IPS-NIHi11 (cell line): ENCODE data around the gene CPNE6.

Source experiments
- DNase-seq: peaks from one replicate; pipeline ENCODE4 v3.0.0; 2012; ENCODE audit warnings: mixed read lengths, low spot score

The CPNE6 gene

GRCh38 chr14:24054646-24055045 is 16.7 kb upstream of the CPNE6 start:
- DNase-seq, result no peak

GRCh38 chr14:24055971-24056799 is 15.2 kb upstream of the CPNE6 start:
- no peak for DNase-seq

GRCh38 chr14:24056800-24057184 is 14.6 kb upstream of the CPNE6 start:
- DNase-seq, result no peak

- no peak for DNase-seq
These were observed 14.1 kb upstream of the CPNE6 start for GRCh38 chr14:24057271-24057670.

- no peak for DNase-seq
These were observed 13.5 kb upstream of the CPNE6 start for GRCh38 chr14:24057867-24058259.

- peak; percentile 71 for DNase-seq
These were observed 13.0 kb upstream of the CPNE6 start for GRCh38 chr14:24058260-24058950.

GRCh38 chr14:24058951-24059475 is 12.3 kb upstream of the CPNE6 start:
- DNase-seq, result no peak

- DNase-seq, result no peak
These were observed 11.4 kb upstream of the CPNE6 start for GRCh38 chr14:24059841-24060388.

- DNase-seq, result no peak
These were observed 10.9 kb upstream of the CPNE6 start for GRCh38 chr14:24060443-24060842.

GRCh38 chr14:24060984-24061913 is 10.1 kb upstream of the CPNE6 start:
- no peak for DNase-seq

GRCh38 chr14:24062216-24062980 is 9.0 kb upstream of the CPNE6 start:
- DNase-seq, result no peak

GRCh38 chr14:24063263-24063836 is 8.0 kb upstream of the CPNE6 start:
- no peak for DNase-seq

GRCh38 chr14:24064091-24064795 is 7.1 kb upstream of the CPNE6 start:
- no peak for DNase-seq

- no peak for DNase-seq
These were observed 6.5 kb upstream of the CPNE6 start for GRCh38 chr14:24064856-24065255.

GRCh38 chr14:24065408-24065807 is 6.0 kb upstream of the CPNE6 start:
- no peak for DNase-seq

- no peak for DNase-seq
These were observed 4.7 kb upstream of the CPNE6 start for GRCh38 chr14:24066496-24067132.

GRCh38 chr14:24067133-24068082 is 4.0 kb upstream of the CPNE6 start:
- DNase-seq, result no peak

GRCh38 chr14:24068711-24069410 is 2.5 kb upstream of the CPNE6 start:
- no peak for DNase-seq
